GM19043 (cell line): Measurements from ENCODE around the gene ADAM15.

Source experiments
- ATAC-seq: cut with Tn5 transposase; IDR thresholded peaks from one replicate; pipeline ENCODE4 v1.9.1; 2021; ENCODE audit warnings: low read depth; ENCODE audit not compliant: unreplicated experiment

Gene ADAM15

DNA sequence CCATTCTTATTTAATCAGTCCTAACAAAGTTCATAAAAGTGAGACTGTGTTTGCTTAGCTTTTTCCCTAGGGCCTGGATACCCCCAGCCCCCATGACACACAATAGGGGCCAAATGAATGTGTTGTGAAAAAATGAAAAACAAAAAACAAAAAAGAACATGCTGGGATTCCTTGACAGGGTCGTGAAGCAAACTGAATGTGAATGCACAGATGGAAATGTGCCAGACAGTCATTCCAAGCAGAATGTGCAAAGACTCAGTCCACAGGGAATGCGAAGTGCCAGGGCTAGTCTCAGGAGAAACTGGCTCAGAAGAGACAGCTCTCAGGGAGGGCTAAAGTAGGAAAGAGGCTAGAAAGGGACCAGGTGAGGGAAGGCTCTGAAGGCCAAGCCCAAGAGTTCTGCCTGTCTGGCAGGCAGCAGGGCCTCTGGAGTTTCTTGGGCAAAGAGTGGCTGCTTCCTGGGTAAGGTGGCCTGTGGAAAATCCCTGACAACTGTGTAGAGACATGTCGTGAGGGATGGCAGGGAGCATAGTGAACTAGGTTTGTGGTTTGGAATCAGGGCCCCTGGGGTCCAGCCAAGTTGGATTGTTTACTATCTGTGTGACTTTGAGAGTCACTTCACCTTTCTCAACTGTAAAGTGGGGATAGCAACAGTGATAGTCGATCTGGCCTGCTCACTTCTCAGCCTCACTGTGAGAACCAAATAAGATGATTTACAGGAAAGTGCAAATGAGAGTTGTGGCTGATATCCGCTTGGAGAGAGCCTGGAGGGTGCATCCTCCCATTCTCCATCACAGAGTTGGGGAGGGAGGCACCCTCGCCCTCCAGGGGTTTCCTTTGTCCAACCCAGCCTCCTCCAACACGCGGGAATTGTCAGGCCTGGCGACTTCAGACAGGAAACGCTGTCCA is 1.2 kb upstream of the ADAM15 start:
- no peak for ATAC-seq

DNA sequence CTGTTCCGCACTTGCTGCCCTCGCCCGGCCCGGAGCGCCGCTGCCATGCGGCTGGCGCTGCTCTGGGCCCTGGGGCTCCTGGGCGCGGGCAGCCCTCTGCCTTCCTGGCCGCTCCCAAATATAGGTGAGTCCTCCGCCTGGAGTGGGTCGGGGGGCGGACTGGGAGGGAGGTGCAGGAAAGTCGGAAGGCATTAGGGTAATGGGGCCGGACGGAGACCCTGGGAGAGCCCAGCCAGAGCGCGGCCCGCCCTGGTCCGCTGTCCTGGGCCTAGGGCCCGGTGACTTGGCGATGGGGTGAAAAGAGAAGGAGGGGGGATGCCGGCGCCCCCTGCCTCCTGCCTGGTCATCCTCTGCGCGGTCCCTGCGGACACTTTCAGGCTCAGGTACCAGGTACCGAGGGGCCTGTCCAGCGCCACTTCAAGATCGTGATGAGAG is 243 bp downstream of the ADAM15 start:
- ATAC-seq, result peak; percentile 12

DNA sequence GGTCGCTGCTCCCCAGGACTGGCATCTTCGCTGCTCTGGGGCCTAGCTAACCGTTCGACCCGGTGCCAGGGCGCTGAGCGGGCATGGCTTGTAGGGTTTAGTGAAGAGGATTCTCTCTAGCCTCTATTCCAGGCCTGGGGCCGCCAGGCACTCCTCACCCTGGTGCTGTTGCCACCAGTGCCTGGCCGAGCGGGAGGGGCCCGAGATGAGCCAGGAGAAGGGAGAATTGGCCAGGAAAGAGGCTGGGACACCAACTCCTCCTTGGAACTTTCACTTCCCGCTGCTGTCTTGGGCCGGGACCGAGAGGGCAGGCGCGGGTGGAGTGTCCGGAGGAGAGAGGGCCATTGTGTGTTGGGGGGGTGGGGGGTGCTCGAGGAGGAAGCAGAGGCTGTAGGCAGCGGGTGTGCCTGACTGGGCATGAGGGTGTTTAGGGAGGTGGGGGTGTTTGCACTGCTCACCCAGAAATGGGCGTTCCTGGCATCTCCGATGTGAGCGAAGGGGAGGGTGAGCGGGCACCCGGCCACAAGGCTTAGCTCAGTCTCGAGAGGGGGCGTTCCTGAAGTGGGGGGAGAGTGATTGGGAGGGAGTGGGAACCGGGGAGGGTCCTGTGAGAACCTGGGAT is 772 bp downstream of the ADAM15 start:
- ATAC-seq, result no peak

DNA sequence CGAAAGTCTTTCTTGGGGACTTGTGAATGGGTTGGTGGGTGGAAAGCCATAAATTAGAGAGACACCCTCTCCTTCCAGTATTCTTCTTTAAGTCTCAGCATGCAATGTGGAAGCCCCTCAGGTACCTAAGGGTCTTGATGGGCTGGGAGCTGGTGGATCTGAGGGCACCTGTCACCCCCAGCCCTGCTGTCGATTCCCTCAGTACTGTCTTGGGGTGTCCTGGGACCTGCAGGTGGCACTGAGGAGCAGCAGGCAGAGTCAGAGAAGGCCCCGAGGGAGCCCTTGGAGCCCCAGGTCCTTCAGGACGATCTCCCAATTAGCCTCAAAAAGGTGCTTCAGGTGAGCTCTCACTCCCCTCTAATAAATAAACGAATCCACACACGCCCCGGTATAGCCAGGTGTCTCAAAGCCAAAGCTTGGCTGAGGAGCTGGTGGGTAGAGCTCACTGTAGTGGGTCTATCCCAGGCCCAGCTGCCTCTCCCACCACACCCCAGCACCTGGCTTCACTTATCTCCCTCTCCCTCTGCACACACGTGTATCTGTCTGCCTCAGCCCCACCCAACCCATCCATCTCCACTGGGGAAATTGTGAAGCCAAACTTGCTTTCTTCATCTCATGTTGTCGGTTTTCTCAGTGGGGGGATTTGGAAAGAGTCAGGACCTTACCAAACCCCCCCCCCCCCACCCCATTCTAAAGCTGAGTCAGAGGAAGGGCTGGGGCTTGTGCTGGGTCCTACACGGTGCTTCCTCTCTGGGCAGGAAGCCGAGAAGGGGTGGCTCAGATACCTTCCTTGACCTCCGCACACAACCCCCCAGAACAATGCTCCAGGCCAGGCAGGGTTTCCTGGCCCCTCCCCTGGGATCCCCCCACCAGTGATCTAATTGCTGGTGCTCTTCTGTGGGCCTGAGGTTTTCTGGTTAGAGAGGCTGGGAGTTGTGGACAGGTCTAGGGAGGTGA is 1.6 kb downstream of the ADAM15 start:
- ATAC-seq, result no peak

DNA sequence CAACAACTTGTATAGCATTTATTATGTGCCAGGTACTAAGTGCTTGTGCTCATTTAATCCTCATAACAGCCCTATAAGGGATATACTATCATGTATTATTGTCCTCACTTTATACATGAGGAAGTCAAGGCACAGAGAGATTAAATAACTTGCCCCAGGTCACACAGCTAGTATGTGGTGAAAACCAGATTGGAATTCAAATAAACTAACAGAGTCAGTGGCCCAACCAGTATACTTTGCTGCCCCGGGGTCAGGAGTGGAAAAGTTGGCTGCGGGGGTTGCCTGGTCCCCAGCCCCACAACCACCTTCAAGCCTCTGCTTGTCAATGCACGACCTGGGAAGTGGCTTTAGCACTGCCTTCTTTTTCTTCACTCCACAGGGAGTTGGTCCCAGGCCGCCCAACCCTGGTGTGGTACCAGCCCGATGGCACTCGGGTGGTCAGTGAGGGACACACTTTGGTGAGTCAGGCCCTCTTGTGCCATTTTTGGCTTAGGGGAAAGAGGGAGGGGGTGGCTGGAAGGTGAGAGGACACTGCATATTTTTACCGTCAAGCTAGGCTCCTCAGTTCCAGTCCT is 2.5 kb downstream of the ADAM15 start:
- ATAC-seq, result no peak

DNA sequence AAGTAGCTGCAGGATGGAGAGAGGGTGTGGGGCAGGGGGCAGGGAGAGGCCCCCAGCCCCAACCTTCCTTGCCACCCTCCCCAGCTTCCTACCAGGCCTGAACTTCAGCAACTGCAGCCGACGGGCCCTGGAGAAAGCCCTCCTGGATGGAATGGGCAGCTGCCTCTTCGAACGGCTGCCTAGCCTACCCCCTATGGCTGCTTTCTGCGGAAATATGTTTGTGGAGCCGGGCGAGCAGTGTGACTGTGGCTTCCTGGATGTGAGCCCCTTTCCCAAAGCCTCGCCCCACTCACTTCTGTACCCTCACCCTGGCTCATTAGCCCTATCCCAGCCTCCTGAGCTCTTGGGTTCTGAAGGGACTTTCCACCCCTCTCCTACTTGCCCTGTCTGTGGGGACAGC is 6.0 kb downstream of the ADAM15 start:
- ATAC-seq, result no peak

DNA sequence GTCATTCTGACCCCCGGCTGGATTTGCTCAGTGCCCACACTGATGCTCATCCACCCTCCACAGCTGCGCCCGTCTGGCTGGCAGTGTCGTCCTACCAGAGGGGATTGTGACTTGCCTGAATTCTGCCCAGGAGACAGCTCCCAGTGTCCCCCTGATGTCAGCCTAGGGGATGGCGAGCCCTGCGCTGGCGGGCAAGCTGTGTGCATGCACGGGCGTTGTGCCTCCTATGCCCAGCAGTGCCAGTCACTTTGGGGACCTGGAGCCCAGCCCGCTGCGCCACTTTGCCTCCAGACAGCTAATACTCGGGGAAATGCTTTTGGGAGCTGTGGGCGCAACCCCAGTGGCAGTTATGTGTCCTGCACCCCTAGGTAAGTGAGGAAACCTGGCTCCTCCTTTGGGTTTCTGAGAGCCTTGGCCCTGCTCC is 6.7 kb downstream of the ADAM15 start:
- no peak for ATAC-seq

DNA sequence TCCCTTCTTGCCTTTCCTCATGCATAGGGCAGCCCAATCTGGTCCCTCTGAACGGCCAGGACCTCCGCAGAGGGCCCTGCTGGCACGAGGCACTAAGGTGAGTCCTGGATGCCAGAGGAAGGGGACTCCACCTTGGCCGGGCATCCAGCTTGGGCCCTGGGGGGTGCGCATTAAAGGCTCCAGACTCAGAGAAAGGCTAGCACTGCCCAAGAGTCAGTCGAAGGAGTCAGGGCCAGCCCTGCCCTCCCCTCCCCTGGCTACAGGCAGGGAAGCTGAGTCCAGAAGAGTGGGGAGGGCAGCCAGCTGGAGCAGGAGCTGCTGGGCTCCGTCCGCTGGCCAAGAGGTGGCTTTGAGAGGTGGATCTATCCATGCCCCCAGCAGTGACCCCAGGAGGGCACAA is 9.6 kb downstream of the ADAM15 start:
- no peak for ATAC-seq

DNA sequence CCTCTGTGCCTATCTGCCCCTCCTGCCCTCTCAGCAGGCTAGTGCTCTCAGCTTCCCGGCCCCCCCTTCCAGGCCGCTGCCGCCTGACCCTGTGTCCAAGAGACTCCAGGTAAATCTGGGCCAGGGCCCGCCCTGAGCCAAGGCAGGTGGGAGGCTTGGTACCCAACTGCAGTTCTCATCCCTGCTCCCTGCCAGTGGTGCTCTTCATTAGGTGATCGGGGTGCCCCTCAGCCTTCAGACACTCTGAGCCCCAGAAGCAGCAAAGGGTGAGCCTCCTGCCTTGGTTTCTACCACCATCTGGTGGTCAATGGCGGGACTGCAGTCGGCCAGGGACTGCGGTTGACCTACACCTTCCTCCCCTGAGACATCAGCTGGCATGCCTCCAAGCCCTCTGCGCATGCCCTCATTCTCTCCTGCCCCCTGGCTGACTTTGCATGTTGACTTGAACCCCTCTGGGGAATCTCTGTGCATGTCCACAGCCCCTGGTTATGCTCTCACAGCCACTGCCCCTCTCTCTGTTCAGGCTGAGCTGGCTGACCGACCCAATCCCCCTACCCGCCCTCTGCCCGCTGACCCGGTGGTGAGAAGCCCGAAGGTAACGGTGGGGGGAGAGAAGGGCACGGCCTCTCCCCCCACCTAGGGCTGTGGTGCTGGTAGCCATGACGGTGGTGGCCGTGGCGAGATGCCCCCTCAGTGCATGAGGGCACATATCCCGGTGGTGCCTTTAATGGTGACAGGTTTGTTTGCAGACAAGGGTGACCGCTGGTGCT is 10.4 kb downstream of the ADAM15 start:
- peak; percentile 52 for ATAC-seq

DNA sequence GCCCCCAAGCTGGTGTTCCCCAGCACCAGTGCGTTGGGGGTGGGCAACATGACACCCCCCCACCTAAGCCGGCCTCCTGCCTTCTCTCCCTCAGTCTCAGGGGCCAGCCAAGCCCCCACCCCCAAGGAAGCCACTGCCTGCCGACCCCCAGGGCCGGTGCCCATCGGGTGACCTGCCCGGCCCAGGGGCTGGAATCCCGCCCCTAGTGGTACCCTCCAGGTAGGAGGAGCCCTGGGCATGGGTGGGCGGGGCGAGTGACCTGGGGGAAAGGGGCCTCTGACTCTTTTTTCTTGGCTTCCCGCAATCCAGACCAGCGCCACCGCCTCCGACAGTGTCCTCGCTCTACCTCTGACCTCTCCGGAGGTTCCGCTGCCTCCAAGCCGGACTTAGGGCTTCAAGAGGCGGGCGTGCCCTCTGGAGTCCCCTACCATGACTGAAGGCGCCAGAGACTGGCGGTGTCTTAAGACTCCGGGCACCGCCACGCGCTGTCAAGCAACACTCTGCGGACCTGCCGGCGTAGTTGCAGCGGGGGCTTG is 11.1 kb downstream of the ADAM15 start:
- ATAC-seq, result no peak

DNA sequence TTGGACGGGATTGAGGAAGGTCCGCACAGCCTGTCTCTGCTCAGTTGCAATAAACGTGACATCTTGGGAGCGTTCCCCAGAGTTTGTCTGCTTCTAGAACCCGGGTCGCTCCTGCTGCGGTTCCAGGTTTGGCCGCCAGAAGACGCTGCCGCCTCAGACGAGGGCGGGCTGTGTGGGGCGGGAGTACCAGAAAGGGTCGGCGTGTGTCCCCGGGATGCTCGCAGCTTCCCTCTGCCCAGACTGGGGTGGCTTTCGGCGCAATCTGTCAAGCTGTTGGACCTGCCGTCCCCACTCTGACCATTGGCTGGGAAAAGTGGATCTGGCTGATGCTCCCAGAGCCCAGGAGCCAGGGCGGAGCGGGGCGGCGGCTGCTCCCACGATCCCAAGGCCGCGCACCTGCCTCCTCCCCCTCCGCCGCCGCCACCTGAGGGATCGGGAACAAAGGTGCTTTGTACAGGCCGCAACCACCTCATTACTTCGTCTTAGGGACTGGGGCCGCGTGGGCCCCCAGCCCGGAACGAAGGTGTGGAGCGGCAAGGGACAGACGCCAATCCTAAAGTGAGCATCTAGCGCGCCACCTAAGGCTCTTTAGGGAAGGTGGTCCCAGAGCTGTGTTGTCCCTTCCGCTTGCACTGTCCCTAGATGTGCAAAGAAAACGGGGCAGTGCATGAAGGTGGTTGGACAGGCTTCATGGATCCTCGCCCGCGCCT is 11.7 kb downstream of the ADAM15 start:
- ATAC-seq, result no peak

DNA sequence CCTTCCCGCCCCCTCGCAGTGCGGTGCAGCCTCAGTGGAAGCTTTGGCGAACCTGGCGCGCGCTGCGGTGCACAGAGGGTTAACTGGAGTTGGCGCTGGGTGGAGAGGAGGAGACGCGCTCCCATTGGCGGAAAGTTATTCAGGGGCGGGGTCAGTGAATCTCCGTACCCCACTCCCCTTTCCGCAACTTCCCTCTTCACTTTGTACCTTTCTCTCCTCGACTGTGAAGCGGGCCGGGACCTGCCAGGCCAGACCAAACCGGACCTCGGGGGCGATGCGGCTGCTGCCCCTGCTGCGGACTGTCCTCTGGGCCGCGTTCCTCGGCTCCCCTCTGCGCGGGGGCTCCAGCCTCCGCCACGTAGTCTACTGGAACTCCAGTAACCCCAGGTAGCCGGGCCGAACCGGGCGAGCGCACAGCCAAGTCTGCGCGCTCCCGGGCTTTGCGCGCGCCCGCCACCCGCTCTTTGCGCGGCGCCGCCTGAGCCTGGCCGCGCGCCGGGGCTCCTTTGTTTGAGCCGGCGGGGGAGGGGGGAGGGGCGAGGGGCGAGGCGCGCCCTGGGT is 12.5 kb downstream of the ADAM15 start, which contains the start of gene EFNA4:
EFNA4 (plus strand) TSS at position 191 of the 561 bp plus-strand sequence; CDS start at position 275, 84 bp downstream.
- ATAC-seq, result peak; percentile 73

DNA sequence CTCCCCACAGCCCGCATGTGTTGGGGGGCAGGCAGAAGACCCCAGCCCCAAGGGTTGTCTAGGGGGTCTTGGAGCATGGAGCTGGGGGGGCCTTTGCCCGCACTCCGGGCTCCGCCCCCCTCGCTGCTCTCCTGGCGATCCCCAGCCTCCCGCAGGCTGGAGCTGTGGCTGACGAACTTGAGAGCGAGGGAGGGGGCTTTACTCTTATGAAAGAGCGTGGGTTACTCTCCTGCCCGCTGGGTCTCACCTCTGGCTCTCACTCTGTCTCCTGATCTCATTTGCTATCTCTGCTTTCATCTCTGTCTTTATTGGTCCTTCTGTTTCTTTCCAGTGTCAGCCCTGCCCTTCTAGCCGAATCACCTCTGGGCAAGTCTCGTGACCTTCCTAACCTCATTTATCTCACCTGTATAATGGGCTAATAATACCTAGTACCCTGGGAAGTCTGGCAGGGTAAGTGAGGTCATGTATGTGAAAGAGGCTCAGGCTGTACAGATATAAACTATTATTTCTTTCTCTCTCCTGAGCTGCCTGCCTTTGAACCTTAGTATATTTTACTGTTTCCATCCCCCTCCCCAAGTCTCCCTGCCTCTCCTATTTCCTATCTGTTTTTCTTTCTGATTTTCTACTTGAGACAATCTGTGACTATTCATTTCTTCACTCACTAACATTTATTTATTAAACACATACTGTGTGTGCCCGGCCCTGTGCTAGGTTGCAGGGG is 13.2 kb downstream of the ADAM15 start:
- no peak for ATAC-seq

DNA sequence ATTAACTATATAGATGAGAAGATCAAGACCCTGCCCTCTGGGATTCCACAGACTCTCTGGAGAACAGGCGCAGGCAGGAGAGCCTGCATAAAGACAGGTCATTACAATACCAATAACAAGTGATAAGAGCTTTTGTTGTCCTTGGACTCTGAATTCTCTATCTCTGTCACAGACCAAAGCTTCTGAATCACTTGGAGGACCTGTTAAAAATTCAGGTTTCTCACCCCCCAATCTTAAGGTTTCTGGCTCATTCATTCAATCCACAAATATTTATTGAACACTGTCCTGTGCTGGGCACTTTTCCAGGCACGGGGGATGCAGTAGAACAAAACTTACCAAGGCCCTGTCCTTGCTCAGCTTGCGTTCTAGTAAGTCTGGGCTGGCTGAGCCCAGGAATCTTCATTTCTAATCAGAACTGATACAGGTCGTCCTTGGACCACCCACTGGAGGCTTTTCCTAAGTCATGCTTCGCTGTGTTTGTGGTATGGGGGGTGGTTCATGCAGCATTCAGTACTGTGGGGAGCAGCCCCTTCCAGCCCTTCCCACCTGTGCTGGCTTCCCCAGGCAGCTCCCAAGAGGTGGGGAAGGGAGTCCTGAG is 13.8 kb downstream of the ADAM15 start:
- ATAC-seq, result no peak

DNA sequence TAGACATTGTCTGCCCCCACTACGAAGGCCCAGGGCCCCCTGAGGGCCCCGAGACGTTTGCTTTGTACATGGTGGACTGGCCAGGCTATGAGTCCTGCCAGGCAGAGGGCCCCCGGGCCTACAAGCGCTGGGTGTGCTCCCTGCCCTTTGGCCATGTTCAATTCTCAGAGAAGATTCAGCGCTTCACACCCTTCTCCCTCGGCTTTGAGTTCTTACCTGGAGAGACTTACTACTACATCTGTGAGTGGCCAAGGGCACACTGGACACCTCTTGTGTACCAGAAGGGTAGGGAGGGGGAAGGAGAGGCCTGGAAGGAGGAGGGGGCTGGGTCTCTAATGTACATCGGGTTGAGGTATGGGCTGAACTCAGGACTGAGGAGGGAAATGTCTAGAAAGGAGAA is 15.7 kb downstream of the ADAM15 start:
- ATAC-seq, result no peak

DNA sequence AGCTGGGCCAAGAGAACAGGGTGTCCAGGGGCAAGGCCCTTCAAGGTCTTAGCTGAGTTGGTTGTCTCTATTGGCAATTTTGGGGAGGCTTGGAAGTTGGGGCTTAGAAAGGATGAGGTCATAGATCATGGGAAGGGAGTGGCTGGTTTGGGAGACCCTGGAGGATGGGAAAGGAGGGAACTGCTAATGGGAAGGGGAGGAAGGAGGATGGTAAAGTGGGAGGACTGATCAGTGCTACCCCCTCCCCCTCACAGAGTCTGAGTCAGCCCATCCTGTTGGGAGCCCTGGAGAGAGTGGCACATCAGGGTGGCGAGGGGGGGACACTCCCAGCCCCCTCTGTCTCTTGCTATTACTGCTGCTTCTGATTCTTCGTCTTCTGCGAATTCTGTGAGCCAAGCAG is 17.5 kb downstream of the ADAM15 start:
- ATAC-seq, result no peak

DNA sequence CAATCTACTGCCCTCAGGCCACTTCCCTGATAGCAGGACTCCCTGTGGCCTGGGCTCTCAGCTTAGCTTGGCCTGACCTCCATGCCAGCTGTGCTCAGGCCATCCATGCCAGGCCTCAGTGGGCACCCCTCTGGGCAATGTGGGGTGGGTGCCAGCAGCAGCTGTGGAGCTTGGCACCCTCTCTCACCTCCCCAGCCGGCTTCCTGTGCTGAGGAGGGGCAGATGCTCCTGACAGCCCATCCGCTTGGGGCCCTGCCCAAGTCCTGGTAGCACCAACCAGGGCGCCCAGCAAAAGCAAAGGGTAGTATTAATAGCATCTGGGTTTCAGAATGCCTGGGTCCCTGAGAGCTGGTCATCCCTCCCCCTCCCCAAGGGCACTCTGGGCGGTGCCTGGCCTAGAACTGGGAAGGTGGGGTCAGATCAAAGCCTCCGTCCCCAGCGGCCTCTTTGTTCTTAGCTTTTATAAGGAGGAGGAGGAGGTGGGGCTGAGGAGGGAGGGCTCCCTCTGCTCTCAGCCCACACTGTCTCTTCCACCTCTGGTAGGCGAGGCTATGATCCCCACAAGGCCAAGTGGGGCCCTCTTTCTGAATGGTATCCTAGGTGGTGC is 18.5 kb downstream of the ADAM15 start:
- no peak for ATAC-seq
